ENCODE results near the gene SUGCT.

GRCh38 chr7:40405991-40406390 lies 271.2 kb downstream of the SUGCT start:
- no peak for TF ChIP-seq KLF10 (tag by site-specific recombination; IDR thresholded peaks at IDR 0.05)
- TF ChIP-seq ZNF571 (tag by site-specific recombination; IDR thresholded peaks at IDR 0.05): no peak
- TF ChIP-seq ZNF785 (tag by site-specific recombination; IDR thresholded peaks at IDR 0.05): no peak
- no peak for TF ChIP-seq CTCF (tag by site-specific recombination; IDR thresholded peaks at IDR 0.05)
- no peak for TF ChIP-seq ZNF324 (tag by site-specific recombination; IDR thresholded peaks at IDR 0.05)
- TF ChIP-seq SP7 (tag by site-specific recombination; IDR thresholded peaks at IDR 0.05): no peak
- no peak for TF ChIP-seq ZNF311 (tag by site-specific recombination; IDR thresholded peaks at IDR 0.05; ENCODE audit: borderline replicate concordance)
- TF ChIP-seq REST (tag by site-specific recombination; IDR thresholded peaks at IDR 0.05): no peak
- TF ChIP-seq ZEB2 (tag by site-specific recombination; IDR thresholded peaks at IDR 0.05): no peak

All from HEK293 (cell line).